Measurements from ENCODE around the gene CDC6.

CDC6 gene

DNA sequence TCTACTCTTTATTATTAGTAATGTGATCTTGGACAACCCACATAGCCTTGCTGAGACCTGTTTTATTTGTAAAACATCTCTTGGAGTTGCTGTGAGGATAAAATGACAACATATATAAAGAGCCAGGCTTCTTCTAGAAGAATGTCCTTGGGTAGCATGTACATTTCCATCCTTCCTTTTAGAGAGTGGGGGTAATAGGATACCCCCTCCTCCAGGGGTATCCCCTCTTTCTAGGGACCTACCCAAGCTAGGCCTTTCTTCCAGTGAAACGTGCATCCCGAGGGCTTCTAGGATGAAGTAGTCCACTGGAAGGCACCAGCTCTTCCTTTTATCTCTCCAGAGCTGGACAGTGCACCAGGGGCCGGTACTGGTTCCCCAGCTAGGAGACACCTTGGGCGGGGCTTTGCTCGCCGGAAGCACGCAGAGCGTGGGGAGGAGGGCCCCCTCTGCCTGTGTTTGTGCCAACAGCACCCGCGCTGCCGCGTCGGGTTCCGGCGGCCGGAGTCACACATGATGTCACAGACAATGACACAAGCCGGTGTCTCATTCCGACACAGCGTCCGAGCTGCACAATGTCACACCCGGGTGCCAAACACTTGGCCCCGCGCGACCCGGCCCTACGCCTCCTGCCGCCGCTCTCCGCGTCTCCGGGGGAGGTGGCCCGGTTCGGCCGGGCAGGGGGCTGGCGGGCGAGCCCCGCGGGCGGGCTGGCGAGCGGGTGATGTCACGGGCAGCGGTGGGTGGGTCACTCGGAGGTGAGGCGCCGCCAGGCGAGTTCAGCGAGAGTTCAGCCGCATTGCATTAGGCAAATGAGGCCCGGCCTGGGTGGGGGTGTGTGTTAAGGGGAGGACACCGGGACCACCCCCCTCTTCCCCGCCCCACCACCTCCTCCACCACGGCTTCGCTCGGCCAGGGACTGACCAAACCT lies 53.5 kb downstream of the CDC6 start:
- peak; percentile 92 for DNase-seq (ENCODE audit: low spot score)

DNA sequence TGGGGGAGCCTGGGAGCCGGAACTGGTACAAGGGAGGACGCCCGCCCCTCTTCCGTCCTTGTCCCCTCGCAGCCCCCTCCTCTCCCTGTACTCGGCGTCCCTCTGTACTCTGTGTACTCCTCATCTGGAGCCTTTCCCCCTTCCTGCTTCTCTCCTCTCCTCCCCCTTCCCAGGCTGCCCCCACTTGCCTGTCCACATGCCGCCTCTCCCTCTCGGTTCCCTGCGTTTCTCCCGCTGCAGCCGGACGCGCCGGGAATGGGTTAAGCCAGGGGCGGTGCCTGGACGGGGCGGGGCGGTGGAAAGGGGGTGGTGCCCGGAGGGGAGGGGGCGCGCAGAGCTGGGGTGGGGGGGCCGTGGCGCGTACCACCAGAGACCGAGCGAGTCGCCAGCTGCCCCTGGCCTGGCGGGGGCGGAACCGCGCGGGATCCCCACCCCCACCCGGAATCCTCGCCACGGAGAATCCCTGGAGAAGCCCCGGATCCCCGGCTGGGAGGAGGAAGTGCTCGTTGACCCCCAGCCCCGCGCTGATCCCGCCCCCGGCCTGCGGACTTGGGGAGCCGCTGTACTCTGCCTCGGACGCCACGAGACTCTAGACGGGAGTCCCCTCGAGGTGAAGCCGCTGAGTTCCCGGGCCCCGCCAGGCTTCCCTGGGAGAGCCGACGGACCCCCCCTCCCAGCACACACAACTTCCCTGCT lies 54.3 kb downstream of the CDC6 start:
- DNase-seq (ENCODE audit: low spot score) = no peak

DNA sequence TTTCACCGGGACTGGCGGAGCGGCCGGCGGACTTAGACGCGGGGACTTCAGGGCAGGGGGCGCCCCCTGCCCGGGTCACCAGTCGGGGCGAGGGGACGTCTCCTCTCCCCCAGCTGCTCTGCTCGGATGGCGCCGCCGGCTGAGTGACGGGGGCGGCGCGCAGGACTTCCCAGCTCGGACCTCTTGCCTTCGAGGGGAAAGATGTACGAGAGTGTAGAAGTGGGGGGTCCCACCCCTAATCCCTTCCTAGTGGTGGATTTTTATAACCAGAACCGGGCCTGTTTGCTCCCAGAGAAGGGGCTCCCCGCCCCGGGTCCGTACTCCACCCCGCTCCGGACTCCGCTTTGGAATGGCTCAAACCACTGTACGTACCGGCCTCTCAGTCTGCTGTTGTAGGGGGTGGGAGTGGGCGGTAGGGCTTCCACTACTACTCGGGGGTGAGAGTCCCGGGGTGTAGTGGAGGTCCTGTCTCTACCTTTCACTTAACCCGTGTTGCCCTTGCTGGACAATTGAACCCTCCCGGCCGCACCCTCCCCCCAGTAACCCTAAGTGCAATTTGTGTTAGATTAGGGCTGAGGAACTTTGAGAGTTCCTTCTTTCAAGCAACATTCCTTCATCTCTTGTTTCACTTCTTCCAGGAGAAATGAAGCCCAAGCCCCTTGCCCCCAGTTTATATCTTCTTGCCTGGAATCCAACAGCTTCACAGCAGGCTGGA lies 55.0 kb downstream of the CDC6 start:
- DNase-seq (ENCODE audit: low spot score) = no peak

DNA sequence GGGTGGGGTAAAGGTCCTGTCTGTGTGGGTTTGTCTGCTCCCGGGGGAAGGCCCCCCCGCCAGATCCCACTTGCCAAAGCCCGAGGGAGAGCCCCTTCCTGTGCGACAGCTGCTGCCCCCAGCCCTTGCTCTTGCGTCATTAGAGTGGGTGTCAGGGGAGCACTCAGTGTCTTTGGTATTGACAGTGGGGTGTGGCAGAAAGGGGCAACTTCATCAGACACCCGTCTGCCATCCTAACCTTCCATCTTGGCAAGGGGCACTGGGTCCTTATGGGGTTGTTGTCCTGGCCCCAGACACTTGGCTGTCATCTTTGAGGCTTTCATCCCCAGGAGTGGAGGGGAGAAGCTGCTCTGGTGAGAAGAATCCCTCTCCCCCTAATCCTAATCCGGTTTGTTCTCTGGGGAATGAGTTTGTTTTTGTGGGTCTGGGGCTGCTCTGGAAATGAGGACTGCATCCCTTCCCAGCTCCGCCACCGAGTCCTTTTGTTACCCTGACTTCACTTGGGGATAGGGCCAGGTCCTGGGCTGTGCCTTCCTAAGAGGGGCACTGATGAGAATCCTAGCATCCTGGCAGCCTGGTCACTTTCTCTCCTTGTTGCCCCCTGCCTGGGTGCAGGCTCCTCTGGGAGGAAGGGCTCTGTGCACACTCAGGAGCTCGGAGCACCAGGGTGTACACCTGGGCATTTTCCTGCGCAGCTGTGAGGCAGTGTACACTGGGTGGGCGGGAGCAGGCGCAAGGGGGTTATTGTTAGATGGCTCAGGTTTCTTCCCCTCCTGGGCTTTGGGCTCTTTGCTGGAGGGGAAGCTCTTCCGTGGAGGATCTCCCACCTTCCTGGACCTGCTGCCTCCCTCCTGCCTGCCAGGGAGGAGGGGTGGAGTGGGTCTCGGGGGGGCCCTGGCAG lies 55.8 kb downstream of the CDC6 start:
- DNase-seq (ENCODE audit: low spot score) = no peak

DNA sequence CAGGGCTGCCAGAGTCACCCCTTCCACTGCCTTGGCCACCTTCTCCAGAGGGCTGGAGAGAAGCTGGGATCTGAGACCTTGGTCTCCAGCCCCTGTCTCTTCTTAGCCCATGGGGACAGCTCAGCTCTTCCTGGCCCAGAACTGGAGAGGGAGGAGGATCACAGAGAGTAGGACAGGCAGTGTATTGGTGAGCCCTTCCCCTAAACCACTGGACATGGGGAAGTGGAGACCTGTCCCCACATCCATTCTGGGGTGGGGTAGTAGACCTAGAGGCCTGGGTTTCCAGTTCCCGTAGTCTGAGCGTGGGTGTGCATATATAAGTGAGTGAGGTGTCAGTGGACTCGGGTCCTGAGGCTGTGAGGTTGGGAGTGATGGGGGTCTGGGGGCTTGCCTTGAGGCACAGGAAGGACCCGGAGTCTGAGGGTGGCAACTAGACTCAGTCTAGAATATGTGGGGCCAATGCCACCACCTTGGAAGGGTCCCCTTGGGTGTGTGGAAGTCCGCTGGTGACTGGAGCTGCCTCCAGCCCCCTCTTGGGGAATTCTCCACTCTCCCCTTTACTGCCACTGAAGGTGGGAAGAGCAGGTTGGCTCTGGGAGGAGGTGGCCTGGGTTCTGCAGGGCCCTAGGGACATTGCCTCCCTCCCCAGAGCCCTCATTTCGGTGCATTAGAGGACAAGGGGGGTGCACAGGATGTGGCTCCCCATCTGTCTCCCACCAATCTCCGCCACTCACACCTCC lies 56.9 kb downstream of the CDC6 start:
- no peak for DNase-seq (ENCODE audit: low spot score)

DNA sequence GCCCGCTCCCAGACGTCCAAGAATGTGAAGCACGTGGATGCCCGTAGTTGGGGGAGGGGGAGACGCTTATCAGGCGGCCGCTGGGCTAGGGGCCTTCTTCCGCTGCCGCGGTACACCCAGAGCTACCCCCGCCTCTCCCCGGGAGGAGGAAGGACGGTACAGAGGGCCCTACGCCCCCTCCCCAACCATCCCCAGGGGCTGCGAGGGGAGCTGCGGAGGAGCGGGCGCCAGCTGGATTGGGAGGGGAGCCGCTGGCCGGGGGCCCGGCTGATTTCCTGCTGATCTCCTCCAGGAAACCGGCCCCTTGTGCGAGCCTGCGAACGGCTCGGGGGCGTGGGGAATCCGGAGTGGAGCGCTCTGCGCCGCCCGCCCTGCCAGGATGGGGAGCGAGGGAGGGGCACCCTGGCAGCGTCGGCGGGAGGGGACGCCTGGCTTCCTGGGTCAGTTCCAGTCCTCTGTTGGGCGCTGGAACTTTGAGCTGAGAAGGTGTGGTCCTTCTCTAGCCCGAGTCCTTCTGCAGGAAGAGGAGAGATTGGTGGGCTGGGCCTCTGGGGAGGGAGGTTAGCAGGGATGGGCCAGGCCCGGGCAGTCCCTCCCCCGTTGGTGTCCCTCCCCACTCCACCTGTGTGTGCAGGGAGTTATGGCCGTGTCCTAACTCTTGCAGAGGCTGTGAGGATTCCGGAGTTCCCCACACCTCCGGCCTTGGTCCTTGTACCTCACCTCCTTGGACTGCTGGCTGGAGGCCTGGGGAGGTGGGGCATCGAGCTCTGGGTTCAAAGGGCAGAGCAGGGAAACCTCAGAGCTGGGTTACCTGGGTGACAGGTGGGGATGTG lies 57.7 kb downstream of the CDC6 start:
- peak; percentile 71 for DNase-seq (ENCODE audit: low spot score)

DNA sequence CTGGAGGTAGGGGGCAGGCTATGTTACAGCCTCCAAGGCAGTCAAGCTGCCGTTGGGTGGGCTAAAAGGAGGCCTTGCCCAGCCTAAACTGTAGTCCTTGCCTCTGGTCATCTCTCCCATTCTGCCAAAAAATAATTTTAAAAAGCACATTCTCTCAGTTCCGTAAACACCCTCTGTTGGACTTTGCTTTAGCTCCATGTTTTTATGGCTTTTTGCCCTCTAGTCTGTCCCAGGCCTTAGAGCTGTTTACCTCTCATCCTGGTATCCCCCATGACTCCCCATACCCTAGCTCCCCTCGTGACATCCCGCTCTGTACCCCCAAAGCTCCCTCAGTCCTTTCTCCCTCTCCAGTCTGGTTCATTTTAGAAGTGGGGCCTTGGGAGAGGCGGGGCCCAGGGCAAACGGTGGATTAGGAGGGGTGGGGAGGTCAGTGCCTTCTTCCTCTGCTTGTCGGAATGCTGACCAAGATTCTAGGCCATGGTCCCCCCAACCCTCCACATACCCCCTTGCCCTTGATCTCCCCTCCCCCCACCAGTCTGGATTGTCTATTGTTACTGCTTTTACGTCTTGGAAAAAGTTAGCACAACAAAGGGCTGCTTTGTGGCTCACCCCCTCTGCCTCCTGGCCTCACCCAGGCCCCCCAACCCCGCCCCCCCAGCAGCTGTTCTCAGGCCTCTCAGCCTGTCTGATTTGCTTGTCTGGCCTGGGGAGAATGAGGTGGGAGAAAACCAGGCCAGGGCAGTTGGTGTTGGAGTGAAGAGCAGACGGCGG lies 58.5 kb downstream of the CDC6 start:
- no peak for DNase-seq (ENCODE audit: low spot score)

DNA sequence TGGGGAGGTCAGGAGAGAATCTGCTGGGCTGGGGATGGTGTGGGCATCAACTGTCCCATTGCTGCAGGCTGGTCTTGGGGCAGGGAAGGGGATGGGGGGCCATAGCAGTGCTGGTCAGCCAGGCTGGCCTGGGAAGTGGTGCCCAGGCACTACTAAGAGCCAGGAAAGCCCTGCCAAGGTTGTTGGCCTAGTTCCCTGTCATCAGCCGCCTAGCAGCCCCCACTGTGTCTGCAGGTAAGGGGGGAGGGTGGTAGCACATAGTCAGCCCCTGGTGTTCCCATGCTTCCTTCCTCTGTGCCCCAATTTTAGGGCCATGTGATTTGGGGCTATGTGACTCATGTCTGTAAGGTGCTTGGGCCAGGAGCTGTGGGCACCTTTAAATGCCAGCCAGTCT lies 59.1 kb downstream of the CDC6 start:
- DNase-seq (ENCODE audit: low spot score) = no peak

DNA sequence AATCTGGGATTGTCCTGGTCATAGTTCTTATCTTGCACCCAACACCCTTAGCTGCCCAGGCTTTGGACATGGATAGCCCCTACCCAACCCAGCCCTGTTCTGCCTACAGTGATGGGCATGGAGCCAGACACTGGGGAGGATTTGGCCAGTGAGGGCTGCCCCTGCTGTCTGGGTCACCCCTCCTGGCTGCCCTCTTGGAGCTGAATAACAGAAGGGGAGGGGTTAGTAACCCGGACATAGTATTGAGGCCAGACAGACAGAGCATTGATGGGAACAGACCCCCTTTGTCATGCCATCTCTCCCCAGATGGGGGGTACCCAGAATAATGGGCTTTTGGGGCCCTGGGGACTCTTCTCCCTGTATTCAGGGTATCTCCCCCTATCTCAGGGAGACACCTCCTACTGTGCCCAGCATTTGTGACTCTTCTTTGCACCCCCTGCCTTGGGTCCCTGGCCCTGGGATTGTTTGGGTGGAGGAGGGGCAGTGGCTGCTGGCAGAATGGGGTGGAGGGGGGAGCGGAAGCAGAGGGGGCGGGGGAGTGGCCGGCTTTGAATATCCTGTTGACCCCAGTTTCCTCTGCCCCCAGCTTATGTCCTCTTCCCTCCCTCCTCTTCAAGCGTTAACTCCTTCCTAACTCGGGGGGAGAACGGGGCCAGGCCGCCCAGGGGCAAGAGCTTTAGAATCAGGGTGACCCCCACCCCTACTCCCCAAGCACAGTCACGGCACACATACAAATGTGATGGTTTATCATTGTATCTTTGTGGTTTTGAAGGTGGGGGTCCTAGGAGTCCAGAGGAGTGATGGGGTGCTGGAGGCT lies 59.8 kb downstream of the CDC6 start:
- DNase-seq (ENCODE audit: low spot score) = no peak

DNA sequence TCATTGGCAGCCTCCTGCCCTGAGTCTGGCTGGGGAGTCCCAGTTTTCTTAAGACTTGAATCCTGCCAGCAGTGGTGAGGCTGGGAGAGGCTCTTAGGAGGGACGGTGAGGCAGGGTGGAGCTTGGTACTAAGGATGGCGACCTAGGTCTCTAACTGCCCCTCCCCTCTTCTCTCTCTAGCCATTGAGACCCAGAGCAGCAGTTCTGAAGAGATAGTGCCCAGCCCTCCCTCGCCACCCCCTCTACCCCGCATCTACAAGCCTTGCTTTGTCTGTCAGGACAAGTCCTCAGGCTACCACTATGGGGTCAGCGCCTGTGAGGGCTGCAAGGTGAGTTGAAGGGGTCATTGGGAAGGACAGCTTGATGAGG lies 60.4 kb downstream of the CDC6 start:
- no peak for DNase-seq (ENCODE audit: low spot score)

DNA sequence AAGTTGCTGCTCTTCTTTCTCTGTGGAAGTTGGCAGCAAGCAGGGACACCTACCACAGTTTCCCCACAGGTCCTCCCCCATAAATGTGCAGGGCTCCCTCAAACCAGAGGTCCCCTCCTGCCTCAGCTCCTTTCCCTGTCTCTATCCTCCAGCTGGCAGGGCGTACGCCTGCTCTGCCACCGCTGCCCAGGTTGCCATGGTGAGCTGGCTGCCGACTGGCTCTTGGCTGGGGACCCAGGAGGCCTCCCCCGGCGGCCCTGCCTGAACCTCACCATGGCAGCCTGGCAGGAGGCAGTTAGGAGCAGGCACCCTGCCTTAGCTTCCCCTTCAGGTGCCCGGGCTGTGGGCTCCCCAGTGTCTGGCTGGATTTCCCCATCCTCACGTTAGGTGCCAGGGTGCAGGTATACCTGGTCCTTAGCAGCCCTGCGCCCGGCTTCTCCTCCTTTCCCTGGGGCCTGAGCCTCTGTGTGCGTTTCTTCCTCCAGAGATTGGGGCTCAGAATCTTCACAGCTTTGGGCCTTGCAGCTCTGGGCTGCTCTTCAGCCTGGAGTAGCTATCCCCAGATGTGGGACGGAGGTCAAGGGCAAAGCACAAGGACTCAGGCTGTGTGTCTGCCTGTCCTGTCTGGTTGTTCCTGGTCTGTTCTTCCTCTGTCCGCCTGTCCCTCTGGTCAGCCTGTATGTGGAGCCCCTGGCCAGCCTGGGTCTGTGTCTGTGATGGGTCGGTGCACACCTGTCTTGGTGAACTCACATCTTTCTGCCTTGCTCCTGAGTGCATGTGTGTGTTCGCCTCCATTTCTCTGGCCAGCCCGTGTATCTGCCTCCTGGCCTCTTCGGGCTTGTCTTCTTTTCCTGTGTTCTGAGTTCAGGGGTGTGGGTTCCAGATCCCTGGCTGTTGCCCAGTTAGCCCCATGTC lies 61.1 kb downstream of the CDC6 start:
- no peak for DNase-seq (ENCODE audit: low spot score)

DNA sequence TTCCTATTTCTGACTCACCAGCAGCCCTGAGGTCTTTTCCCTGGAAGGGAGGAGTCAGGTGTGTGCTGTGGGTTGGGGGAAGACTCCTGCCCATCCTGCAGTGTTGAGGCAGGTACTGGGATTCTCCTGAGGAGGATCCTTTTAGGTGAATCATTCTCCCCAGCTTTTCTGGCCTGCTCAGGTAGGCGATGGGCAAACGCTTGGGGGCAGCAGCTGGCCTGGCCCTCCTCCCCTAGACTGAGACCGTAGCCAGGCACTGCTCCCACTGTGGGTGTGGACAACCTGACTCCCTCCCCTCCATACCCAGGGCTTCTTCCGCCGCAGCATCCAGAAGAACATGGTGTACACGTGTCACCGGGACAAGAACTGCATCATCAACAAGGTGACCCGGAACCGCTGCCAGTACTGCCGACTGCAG lies 61.8 kb downstream of the CDC6 start:
- DNase-seq (ENCODE audit: low spot score) = no peak

DNA sequence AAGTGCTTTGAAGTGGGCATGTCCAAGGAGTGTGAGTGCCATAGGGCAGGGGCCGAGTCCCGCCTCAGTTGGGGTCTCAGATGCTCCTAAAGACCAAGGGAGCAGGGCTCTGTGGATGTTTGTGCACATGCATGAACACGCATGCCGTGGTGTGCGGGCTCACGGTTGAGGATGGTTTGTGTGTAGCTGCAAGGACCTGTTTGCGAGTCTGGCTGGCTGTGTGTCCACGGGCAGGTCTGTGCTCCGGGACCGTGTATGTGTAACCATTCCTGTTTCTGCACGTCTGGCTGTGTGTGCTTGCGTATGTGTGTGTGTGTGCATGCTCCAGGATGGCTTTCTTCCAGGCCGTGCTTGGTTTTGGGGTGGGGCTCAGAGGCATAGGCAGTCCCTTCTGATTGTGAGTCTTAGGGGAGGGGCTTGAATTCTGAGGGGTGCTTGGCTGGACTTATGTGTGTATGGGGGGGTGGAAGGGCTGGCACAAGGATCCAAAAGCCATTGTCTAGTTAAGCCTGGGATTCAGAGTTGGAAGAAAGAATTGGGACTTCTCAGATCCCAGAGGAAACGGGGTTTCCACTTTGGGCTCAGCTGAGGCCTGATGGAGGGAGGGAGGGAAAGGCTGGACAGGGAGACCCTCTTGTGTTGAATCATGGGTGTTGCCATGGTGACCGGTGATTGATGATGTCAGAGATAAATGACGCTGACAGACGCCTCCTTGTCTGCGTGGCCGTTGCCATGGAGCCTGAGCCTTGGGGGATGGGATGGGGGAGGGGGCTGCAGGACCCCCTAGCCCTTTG lies 62.4 kb downstream of the CDC6 start:
- DNase-seq (ENCODE audit: low spot score) = no peak

DNA sequence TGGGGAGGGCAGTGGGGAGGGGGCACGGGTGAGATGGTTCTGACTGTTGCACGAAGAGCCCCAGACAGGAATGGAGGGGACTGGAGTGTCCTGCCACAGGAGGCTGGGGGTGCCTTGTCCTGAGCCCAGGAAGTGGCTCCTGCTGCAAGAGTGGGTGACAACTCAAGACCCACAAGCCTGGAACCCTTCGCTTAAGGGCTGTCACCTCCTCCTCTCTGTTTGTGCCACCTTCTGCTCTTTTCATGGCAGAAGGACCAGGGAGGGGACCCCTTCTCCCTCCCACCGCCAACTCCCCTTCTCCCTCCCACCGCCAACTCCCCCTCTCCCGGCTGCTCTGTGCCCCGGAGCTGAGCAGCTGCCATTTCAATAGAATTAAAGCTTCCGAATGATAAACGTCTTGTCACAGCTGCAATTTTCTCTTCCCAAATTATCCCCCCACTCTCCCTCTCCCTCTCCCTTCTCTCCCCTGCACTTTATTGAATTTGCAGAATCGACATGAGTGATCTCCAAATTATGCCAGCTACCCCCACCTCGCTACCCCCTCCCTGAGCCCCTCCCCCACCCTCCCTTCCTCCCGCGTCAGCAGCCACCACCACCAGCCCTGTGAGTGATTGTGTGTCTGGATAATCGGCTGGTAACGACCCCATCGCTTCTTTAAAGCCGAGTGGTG lies 63.1 kb downstream of the CDC6 start:
- DNase-seq (ENCODE audit: low spot score) = no peak

DNA sequence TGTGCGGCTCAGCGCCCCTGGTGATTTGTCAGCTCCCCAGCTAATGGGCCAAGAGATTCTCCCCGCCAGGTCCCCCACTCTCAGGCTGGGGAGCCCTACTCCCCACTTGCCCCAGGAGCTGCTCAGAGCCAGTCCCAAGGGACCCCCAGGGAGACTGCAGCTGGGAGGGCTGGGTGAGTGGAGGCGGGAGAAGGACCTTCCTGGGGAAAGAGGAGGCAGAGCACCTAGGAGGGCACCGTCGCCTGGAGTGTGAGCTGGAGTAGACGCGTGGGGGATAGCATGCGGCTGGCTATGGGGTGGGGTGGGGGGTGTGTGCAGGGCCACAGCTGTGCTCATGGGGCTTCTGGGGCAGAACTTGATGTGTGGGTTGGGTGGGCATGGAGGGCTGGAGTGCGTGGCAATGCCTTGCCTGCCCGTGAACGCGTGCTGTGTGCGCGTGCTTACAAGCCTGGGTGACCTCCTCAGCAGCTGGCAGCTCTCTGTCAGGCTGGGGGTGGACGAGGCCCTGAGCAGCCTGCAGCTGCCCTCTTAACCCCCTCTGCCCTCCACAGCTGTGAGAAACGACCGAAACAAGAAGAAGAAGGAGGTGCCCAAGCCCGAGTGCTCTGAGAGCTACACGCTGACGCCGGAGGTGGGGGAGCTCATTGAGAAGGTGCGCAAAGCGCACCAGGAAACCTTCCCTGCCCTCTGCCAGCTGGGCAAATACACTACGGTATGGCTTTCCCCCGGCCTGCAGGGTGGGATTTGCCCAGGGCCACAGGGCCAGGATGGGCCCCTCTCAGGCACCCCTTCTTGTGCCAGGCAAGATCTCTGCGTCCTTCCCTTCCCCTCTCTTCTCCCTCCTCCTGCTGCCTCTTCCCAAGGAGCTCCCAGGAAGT lies 63.9 kb downstream of the CDC6 start:
- DNase-seq (ENCODE audit: low spot score) = no peak

All from kidney capillary endothelial cell (primary cell).